ENCODE results near the gene PROM2. TPM values are rescaled to one million over a fixed set of nuclear protein-coding genes. Genes with fewer than 3 reads are reported as not detected.
"Not testable (repeated sequence)": the region's sequence is repeated elsewhere in the genome, so short reads cannot be mapped to it uniquely, and the experiment has no call there.

PROM2 gene
- total and polyA plus RNA-seq, 2 experiments from 2014 or later = 2.1 to 2.2 TPM

GRCh38 chr2:95269036-95269680 lies 5.1 kb upstream of the PROM2 start:
- no peaks in the 10 kb centered on the region for H3K36me3 ChIP-seq (ENCODE audit: insufficient read depth)
- no peaks in the 10 kb centered on the region; the same call in 2 of the 3 replicates for H3K9me3 Mint-ChIP-seq
- H3K27me3 ChIP-seq (ENCODE audit: insufficient read depth) = no peaks in the 10 kb centered on the region
- H3K27ac ChIP-seq (ENCODE audit: low read depth) = no peak overlapping the region
- H3K4me2 ChIP-seq = no peak overlapping the region
- H3K27ac Mint-ChIP-seq = no peak overlapping the region
- no peaks in the 10 kb centered on the region for H4K20me1 ChIP-seq (replicated peaks; ENCODE audit: insufficient read depth)
- ATAC-seq = no peak
- no peaks in the 10 kb centered on the region; the same call in 2 of the 3 replicates for H3K36me3 Mint-ChIP-seq (ENCODE audit: low read depth)
- no peak overlapping the region for H3K4me3 Mint-ChIP-seq
- no peak for TF ChIP-seq EZH2phosphoT487 (IDR thresholded peaks at IDR 0.05; ENCODE audit: unreplicated experiment)
- TF ChIP-seq CREB1 (CRISPR knock-in tag; IDR thresholded peaks at IDR 0.05; ENCODE audit: low read depth) = no peak
- no peak for DNase-seq (ENCODE audit: low spot score)
- peaks cover 9% of the 10 kb centered on the region; the same call in 2 of the 3 replicates for H3K4me1 Mint-ChIP-seq
- no peaks in the 10 kb centered on the region for H3K9me2 ChIP-seq (ENCODE audit: insufficient read depth)
- H3K4me3 ChIP-seq = no peak overlapping the region
- H3K27me3 Mint-ChIP-seq (ENCODE audit: insufficient read depth, low read depth, poor library complexity) = peaks cover 16% of the 10 kb centered on the region
- no peak overlapping the region for H2AFZ ChIP-seq
- H3K4me1 ChIP-seq (ENCODE audit: insufficient read depth) = no peaks in the 10 kb centered on the region; the same call in 1 of the 2 replicates
- H3K79me2 ChIP-seq (replicated peaks; ENCODE audit: insufficient read depth) = no peaks in the 10 kb centered on the region
- H3F3A ChIP-seq (replicated peaks; ENCODE audit: low read depth) = no peaks in the 10 kb centered on the region

DNA sequence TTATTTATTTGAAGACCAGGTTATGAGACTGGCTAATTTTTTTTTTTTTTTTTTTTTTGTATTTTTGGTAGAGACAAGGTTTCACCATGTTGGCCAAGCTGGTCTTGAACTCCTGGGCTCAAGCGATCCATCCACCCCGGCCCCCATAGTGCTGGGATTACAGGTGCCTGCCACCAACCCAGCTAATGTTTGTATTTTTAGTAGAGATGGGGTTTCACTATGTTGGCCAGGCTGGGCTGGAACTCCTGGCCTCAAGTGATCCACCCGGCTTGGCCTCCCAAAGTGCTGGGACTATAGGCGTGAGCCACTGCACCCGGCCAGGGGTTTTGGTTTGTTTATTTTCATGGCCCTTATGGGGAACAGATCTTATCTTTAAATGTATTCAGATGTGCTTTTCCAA lies 4.5 kb upstream of the PROM2 start:
- not testable (repeated sequence) for H3K79me2 ChIP-seq (replicated peaks; ENCODE audit: insufficient read depth); ATAC-seq; H3K4me1 ChIP-seq (ENCODE audit: insufficient read depth); H3K36me3 ChIP-seq (ENCODE audit: insufficient read depth); H3K27ac ChIP-seq (ENCODE audit: low read depth); H4K20me1 ChIP-seq (replicated peaks; ENCODE audit: insufficient read depth); H3K9me3 Mint-ChIP-seq; H3F3A ChIP-seq (replicated peaks; ENCODE audit: low read depth); H3K36me3 Mint-ChIP-seq (ENCODE audit: low read depth); H3K4me3 ChIP-seq; H3K27me3 ChIP-seq (ENCODE audit: insufficient read depth); H2AFZ ChIP-seq; H3K9me2 ChIP-seq (ENCODE audit: insufficient read depth); DNase-seq (ENCODE audit: low spot score); H3K4me2 ChIP-seq; H3K27ac Mint-ChIP-seq; H3K4me3 Mint-ChIP-seq
- Mint-ChIP-seq H3K27me3 (ENCODE audit: insufficient read depth, low read depth, poor library complexity) (peaks cover 20% of the 10 kb centered on the region), H3K4me1 (peaks cover 13% of the 10 kb centered on the region; the same call in 2 of the 3 replicates)

- Histone ChIP-seq H3K36me3 (ENCODE audit: insufficient read depth) (no peaks in the 10 kb centered on the region), H3K27ac (ENCODE audit: low read depth) (no peak overlapping the region)
- TF ChIP-seq ZNF331 (CRISPR knock-in tag; IDR thresholded peaks at IDR 0.05; ENCODE audit: low read depth) = no peak
- TF ChIP-seq ETS1 (IDR thresholded peaks at IDR 0.05) = no peak
- TF ChIP-seq EZH2phosphoT487 (IDR thresholded peaks at IDR 0.05; ENCODE audit: unreplicated experiment) = no peak
- TF ChIP-seq, protein P1, sequence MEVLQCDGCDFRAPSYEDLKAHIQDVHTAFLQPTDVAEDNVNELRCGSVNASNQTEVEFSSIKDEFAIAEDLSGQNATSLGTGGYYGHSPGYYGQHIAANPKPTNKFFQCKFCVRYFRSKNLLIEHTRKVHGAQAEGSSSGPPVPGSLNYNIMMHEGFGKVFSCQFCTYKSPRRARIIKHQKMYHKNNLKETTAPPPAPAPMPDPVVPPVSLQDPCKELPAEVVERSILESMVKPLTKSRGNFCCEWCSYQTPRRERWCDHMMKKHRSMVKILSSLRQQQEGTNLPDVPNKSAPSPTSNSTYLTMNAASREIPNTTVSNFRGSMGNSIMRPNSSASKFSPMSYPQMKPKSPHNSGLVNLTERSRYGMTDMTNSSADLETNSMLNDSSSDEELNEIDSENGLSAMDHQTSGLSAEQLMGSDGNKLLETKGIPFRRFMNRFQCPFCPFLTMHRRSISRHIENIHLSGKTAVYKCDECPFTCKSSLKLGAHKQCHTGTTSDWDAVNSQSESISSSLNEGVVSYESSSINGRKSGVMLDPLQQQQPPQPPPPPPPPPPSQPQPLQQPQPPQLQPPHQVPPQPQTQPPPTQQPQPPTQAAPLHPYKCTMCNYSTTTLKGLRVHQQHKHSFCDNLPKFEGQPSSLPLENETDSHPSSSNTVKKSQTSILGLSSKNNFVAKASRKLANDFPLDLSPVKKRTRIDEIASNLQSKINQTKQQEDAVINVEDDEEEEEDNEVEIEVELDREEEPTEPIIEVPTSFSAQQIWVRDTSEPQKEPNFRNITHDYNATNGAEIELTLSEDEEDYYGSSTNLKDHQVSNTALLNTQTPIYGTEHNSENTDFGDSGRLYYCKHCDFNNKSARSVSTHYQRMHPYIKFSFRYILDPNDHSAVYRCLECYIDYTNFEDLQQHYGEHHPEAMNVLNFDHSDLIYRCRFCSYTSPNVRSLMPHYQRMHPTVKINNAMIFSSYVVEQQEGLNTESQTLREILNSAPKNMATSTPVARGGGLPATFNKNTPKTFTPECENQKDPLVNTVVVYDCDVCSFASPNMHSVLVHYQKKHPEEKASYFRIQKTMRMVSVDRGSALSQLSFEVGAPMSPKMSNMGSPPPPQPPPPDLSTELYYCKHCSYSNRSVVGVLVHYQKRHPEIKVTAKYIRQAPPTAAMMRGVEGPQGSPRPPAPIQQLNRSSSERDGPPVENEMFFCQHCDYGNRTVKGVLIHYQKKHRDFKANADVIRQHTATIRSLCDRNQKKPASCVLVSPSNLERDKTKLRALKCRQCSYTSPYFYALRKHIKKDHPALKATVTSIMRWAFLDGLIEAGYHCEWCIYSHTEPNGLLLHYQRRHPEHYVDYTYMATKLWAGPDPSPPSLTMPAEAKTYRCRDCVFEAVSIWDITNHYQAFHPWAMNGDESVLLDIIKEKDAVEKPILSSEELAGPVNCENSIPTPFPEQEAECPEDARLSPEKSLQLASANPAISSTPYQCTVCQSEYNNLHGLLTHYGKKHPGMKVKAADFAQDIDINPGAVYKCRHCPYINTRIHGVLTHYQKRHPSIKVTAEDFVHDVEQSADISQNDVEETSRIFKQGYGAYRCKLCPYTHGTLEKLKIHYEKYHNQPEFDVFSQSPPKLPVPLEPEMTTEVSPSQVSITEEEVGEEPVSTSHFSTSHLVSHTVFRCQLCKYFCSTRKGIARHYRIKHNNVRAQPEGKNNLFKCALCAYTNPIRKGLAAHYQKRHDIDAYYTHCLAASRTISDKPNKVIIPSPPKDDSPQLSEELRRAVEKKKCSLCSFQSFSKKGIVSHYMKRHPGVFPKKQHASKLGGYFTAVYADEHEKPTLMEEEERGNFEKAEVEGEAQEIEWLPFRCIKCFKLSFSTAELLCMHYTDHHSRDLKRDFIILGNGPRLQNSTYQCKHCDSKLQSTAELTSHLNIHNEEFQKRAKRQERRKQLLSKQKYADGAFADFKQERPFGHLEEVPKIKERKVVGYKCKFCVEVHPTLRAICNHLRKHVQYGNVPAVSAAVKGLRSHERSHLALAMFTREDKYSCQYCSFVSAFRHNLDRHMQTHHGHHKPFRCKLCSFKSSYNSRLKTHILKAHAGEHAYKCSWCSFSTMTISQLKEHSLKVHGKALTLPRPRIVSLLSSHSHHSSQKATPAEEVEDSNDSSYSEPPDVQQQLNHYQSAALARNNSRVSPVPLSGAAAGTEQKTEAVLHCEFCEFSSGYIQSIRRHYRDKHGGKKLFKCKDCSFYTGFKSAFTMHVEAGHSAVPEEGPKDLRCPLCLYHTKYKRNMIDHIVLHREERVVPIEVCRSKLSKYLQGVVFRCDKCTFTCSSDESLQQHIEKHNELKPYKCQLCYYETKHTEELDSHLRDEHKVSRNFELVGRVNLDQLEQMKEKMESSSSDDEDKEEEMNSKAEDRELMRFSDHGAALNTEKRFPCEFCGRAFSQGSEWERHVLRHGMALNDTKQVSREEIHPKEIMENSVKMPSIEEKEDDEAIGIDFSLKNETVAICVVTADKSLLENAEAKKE (CRISPR knock-in tag; IDR thresholded peaks at IDR 0.05) = no peak
- TF ChIP-seq CTCF (conservative IDR thresholded peaks at IDR 0.05; ENCODE audit: low read depth in 2 of 2) = no peak
Measured at GRCh38 chr2:95270541-95271081, 3.6 kb upstream of the PROM2 start.

More at GRCh38 chr2:95270541-95271081, 3.6 kb upstream of the PROM2 start:
- Mint-ChIP-seq H3K36me3 (ENCODE audit: low read depth) (no peaks in the 10 kb centered on the region; the same call in 2 of the 3 replicates), H3K4me3 (no peak overlapping the region), H3K27ac (no peak overlapping the region), H3K4me1 (peaks cover 19% of the 10 kb centered on the region; the same call in 2 of the 3 replicates), H3K9me3 (no peaks in the 10 kb centered on the region; the same call in 2 of the 3 replicates), H3K27me3 (ENCODE audit: insufficient read depth, low read depth, poor library complexity) (peaks cover 26% of the 10 kb centered on the region)
- no peaks in the 10 kb centered on the region for H3K27me3 ChIP-seq (ENCODE audit: insufficient read depth)
- ATAC-seq (no peak), DNase-seq (ENCODE audit: low spot score) (no peak)
- no peak overlapping the region for H2AFZ ChIP-seq
- no peaks in the 10 kb centered on the region for H3K79me2 ChIP-seq (replicated peaks; ENCODE audit: insufficient read depth)
- no peak overlapping the region for H3K4me2 ChIP-seq
- H4K20me1 ChIP-seq (replicated peaks; ENCODE audit: insufficient read depth) = no peaks in the 10 kb centered on the region
- H3K9me2 ChIP-seq (ENCODE audit: insufficient read depth) = no peaks in the 10 kb centered on the region
- peaks cover 8% of the 10 kb centered on the region for H3K4me1 ChIP-seq (ENCODE audit: insufficient read depth)
- no peaks in the 10 kb centered on the region for H3F3A ChIP-seq (replicated peaks; ENCODE audit: low read depth)
- no peak overlapping the region for H3K4me3 ChIP-seq

Data from GM23338 (cell line).